ENCODE measurements around the gene SDF4. TPM values are rescaled to one million over a fixed set of nuclear protein-coding genes. Genes with fewer than 3 reads are reported as not detected.

Gene SDF4
- total RNA-seq, 3 donors from 2014 or later (not counting 1 experiment from before 2014, with no cell fraction given): 176 to 211 (median 184) TPM

DNA sequence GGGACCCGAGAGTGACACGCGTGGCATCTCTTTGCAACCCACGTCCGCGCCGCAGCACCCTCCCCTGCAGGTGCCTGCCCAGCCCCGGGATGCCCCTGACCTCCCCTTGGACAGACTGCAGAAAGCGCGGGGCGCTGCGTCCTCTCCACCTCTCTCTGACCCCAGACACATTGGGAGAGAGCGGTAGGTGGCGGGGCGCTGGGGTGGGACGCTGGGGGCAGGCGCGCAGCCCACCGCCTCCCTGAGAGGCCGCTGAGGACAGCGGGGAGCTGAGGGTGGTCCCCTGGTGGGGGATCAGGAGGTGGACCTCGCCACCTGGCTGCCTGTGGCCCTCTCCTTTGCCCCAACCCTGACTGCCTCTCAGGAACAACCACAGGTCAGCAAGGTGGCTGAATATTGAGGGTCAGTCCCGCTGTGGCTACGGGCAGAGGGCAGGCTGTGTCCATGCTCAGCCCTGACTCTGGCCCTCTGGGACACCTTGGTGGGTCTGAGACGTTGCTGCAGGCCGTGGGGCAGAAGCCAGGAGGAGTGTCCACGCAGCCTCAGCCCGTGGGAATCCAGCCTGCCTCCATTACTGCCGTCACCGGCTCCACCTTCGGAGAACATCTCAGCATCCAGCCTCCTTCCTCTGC is 42.6 kb upstream of the SDF4 start:
- H3K9me3 Mint-ChIP-seq: no peaks in the 10 kb centered on the region
- Histone ChIP-seq H3K4me3 (ENCODE audit: low read length) (peak overlapping the region; percentile 68), H3K36me3 (ENCODE audit: control insufficient read depth, insufficient read depth, low read length) (no peaks in the 10 kb centered on the region), H3K9me3 (ENCODE audit: control insufficient read depth, insufficient read depth, low read length) (no peaks in the 10 kb centered on the region), H3K4me1 (ENCODE audit: control insufficient read depth, insufficient read depth, low read length) (peaks cover 40% of the 10 kb centered on the region), H3K27me3 (ENCODE audit: control insufficient read depth, insufficient read depth, low read length) (no peaks in the 10 kb centered on the region), H3K27ac (ENCODE audit: low read length) (peak overlapping the region; percentile 21)
- no peaks in the 10 kb centered on the region for H3K27me3 Mint-ChIP-seq (ENCODE audit: low read depth in 2 of 2)
- TF ChIP-seq, protein P1, sequence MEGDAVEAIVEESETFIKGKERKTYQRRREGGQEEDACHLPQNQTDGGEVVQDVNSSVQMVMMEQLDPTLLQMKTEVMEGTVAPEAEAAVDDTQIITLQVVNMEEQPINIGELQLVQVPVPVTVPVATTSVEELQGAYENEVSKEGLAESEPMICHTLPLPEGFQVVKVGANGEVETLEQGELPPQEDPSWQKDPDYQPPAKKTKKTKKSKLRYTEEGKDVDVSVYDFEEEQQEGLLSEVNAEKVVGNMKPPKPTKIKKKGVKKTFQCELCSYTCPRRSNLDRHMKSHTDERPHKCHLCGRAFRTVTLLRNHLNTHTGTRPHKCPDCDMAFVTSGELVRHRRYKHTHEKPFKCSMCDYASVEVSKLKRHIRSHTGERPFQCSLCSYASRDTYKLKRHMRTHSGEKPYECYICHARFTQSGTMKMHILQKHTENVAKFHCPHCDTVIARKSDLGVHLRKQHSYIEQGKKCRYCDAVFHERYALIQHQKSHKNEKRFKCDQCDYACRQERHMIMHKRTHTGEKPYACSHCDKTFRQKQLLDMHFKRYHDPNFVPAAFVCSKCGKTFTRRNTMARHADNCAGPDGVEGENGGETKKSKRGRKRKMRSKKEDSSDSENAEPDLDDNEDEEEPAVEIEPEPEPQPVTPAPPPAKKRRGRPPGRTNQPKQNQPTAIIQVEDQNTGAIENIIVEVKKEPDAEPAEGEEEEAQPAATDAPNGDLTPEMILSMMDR (IDR thresholded peaks at IDR 0.05): no peak
- intact Hi-C loops (cut with micrococcal nuclease): loop anchor here (5.0 kb wide), 2 partner anchors 33 to 157 kb away; partner anchors contain the start of genes ACAP3, C1orf159 and PUSL1
- 32% methylated on average over 31 of the region's 31 CpGs for whole genome bisulfite sequencing (ENCODE audit: insufficient coverage)
- peak overlapping the region in 1 of 2 donors; percentile 51 for H3K27ac Mint-ChIP-seq
- DNase-seq (no peak), ATAC-seq (no peak)
- no peaks in the 10 kb centered on the region for H3K36me3 Mint-ChIP-seq
- H3K4me3 Mint-ChIP-seq: peak overlapping the region; percentile 81
- peaks cover 28 to 34% of the 10 kb centered on the region in 2 donors for H3K4me1 Mint-ChIP-seq

- H3K4me3 ChIP-seq (ENCODE audit: low read length): peak within 1 kb of the TSS; percentile 74
- Mint-ChIP-seq H3K27ac (peak within 1 kb of the TSS; percentile 51 to 58), H3K27me3 (ENCODE audit: low read depth in 2 of 2) (no peaks in the 10 kb centered on the region), H3K4me3 (peak within 1 kb of the TSS; percentile 84), H3K36me3 (no peaks in the 10 kb centered on the region), H3K4me1 (peaks cover 28 to 37% of the 10 kb centered on the region in 2 donors), H3K9me3 (no peaks in the 10 kb centered on the region)
- peak; percentile 96 to 99 (median 98) for ATAC-seq
- H3K4me1 ChIP-seq (ENCODE audit: control insufficient read depth, insufficient read depth, low read length): peaks cover 40% of the 10 kb centered on the region
- no peaks in the 10 kb centered on the region for H3K36me3 ChIP-seq (ENCODE audit: control insufficient read depth, insufficient read depth, low read length)
- no peaks in the 10 kb centered on the region for H3K9me3 ChIP-seq (ENCODE audit: control insufficient read depth, insufficient read depth, low read length)
- peak; percentile 86 to 96 for DNase-seq
- TF ChIP-seq, protein P1 (IDR thresholded peaks at IDR 0.05): no peak
- H3K27ac ChIP-seq (ENCODE audit: low read length): peak within 1 kb of the TSS; percentile 36
- intact Hi-C loops (cut with micrococcal nuclease): loop anchor here (5.0 kb wide), 2 partner anchors 34 to 156 kb away; partner anchors contain the start of genes ACAP3, C1orf159 and PUSL1
- WGBS (ENCODE audit: insufficient coverage): under 1% methylated on average over 105 of the region's 105 CpGs
- no peaks in the 10 kb centered on the region for H3K27me3 ChIP-seq (ENCODE audit: control insufficient read depth, insufficient read depth, low read length)
These were observed 41.9 kb upstream of the SDF4 start, which contains the start of gene UBE2J2 for GRCh38 chr1:1273512-1274298. Gene UBE2J2 (minus strand): TSS chr1:1273854. CDS start chr1:1267992, 5,862 bp downstream.

DNA sequence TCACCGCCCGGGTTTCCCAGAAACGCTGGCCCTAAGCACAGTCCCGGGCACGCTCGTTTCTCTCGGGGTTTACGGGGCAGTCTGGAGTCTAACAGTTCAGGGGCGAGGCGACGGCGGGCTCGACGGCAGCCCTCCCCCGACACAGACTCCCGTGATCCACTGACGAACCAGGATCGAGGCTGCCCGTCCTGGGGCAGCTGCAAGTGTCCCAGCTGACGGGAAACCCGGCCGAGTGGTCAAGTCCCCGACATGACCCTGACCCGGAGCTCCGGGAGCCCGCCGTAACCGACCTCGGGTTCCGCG is 41.4 kb upstream of the SDF4 start:
- DNase-seq (peak in 1 of 2 donors; percentile 45), ATAC-seq (peak; percentile 1 to 6 (median 3))
- intact Hi-C loops (cut with micrococcal nuclease): loop anchor here (5.0 kb wide), 2 partner anchors 34 to 156 kb away; partner anchors contain the start of genes ACAP3, C1orf159 and PUSL1
- H3K9me3 Mint-ChIP-seq: no peaks in the 10 kb centered on the region
- H3K36me3 Mint-ChIP-seq: no peaks in the 10 kb centered on the region
- no peaks in the 10 kb centered on the region for H3K27me3 Mint-ChIP-seq (ENCODE audit: low read depth in 2 of 2)
- H3K4me1 ChIP-seq (ENCODE audit: control insufficient read depth, insufficient read depth, low read length): peaks cover 40% of the 10 kb centered on the region
- H3K36me3 ChIP-seq (ENCODE audit: control insufficient read depth, insufficient read depth, low read length): peaks cover 2% of the 10 kb centered on the region
- H3K9me3 ChIP-seq (ENCODE audit: control insufficient read depth, insufficient read depth, low read length): no peaks in the 10 kb centered on the region
- peak overlapping the region; percentile 84 for H3K4me3 Mint-ChIP-seq
- WGBS (ENCODE audit: insufficient coverage): under 1% methylated on average over 31 of the region's 31 CpGs
- H3K27ac ChIP-seq (ENCODE audit: low read length): peak overlapping the region; percentile 36
- H3K27me3 ChIP-seq (ENCODE audit: control insufficient read depth, insufficient read depth, low read length): no peaks in the 10 kb centered on the region
- H3K4me3 ChIP-seq (ENCODE audit: low read length): peak overlapping the region; percentile 74
- TF ChIP-seq, protein P1 (IDR thresholded peaks at IDR 0.05): no peak
- H3K4me1 Mint-ChIP-seq: peaks cover 28 to 41% of the 10 kb centered on the region in 2 donors
- H3K27ac Mint-ChIP-seq: peak overlapping the region; percentile 51 to 58

All from natural killer cell (primary cell).